WTC11 (cell line): ENCODE data around the gene JAGN1.

Experiments used
- FOXJ3 ChIP-seq: sonication (generic); formaldehyde crosslinking; IDR thresholded peaks from 2 replicates; pipeline ENCODE4 v1.9.0; 2021; ENCODE audit warnings: missing genetic modification reagents, mild to moderate bottlenecking, borderline replicate concordance
- SMAD3 ChIP-seq: sonication (generic); formaldehyde crosslinking; IDR thresholded peaks from 2 replicates; pipeline ENCODE4 v1.8.0; 2022; ENCODE audit warnings: missing genetic modification reagents, mild to moderate bottlenecking, borderline replicate concordance
- ZNF423 ChIP-seq: fragments of 250-450 bp; sonication (Bioruptor Pico); IDR thresholded peaks from 2 replicates; pipeline ENCODE4 v2.1.2; 2022; ENCODE audit warnings: mild to moderate bottlenecking, moderate library complexity
- TF ChIP-seq, protein P1 (sequence below): sonication (generic); formaldehyde crosslinking; IDR thresholded peaks from 2 replicates; pipeline ENCODE4 v1.8.0; 2023; ENCODE audit warnings: missing genetic modification reagents, mild to moderate bottlenecking, borderline replicate concordance
- TF ChIP-seq, protein P2 (sequence below): fragments of 200-600 bp; IDR thresholded peaks from 2 replicates; pipeline ENCODE4 v1.8.0; 2022; ENCODE audit warnings: antibody characterized with exemption
- TF ChIP-seq, protein P3 (sequence below): sonication (generic); formaldehyde crosslinking; IDR thresholded peaks from 2 replicates; pipeline ENCODE4 v1.8.1; 2022; ENCODE audit warnings: mild to moderate bottlenecking, missing genetic modification reagents, moderate library complexity, borderline replicate concordance

DNA sequence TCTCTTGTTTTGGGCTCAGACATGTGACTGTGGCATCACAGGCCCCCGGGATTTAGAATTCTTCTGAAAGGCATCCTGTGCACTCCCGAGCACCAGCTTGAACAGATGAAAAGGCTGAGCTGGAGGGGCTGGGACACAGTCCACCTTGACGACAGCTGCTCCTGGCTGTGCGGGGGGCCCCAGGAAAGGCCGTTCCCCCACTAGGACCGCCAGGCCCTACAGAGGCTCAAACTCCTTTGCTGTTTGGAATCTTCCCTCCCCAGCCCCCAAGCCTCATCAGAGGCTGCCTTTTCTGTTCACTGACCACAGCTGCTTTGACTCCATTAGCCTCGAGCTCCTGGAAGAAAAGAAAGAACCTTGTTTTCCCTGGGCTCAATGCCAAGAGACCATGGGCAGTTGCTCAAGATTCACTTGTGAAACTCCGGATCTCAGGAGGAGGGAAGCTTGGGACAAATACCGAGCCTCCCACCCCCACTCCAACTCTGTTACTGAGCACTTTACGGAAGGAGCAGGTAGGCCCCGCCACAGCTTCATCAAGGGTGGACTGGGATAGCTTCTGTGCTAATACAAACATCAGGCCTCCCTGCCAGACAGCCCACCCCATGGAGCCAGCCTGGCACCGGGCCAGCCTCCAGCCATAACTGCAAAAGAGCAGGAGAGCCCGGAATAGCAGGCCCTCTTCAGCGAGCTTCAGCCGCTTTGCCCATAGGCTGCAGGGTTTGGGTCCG, 26.0 kb upstream of the JAGN1 start:
- TF ChIP-seq, protein P1, sequence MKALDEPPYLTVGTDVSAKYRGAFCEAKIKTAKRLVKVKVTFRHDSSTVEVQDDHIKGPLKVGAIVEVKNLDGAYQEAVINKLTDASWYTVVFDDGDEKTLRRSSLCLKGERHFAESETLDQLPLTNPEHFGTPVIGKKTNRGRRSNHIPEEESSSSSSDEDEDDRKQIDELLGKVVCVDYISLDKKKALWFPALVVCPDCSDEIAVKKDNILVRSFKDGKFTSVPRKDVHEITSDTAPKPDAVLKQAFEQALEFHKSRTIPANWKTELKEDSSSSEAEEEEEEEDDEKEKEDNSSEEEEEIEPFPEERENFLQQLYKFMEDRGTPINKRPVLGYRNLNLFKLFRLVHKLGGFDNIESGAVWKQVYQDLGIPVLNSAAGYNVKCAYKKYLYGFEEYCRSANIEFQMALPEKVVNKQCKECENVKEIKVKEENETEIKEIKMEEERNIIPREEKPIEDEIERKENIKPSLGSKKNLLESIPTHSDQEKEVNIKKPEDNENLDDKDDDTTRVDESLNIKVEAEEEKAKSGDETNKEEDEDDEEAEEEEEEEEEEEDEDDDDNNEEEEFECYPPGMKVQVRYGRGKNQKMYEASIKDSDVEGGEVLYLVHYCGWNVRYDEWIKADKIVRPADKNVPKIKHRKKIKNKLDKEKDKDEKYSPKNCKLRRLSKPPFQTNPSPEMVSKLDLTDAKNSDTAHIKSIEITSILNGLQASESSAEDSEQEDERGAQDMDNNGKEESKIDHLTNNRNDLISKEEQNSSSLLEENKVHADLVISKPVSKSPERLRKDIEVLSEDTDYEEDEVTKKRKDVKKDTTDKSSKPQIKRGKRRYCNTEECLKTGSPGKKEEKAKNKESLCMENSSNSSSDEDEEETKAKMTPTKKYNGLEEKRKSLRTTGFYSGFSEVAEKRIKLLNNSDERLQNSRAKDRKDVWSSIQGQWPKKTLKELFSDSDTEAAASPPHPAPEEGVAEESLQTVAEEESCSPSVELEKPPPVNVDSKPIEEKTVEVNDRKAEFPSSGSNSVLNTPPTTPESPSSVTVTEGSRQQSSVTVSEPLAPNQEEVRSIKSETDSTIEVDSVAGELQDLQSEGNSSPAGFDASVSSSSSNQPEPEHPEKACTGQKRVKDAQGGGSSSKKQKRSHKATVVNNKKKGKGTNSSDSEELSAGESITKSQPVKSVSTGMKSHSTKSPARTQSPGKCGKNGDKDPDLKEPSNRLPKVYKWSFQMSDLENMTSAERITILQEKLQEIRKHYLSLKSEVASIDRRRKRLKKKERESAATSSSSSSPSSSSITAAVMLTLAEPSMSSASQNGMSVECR = no peak
- TF ChIP-seq, protein P2, sequence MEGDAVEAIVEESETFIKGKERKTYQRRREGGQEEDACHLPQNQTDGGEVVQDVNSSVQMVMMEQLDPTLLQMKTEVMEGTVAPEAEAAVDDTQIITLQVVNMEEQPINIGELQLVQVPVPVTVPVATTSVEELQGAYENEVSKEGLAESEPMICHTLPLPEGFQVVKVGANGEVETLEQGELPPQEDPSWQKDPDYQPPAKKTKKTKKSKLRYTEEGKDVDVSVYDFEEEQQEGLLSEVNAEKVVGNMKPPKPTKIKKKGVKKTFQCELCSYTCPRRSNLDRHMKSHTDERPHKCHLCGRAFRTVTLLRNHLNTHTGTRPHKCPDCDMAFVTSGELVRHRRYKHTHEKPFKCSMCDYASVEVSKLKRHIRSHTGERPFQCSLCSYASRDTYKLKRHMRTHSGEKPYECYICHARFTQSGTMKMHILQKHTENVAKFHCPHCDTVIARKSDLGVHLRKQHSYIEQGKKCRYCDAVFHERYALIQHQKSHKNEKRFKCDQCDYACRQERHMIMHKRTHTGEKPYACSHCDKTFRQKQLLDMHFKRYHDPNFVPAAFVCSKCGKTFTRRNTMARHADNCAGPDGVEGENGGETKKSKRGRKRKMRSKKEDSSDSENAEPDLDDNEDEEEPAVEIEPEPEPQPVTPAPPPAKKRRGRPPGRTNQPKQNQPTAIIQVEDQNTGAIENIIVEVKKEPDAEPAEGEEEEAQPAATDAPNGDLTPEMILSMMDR = no peak
- no peak for TF ChIP-seq SMAD3 (CRISPR knock-in tag)
- no peak for TF ChIP-seq ZNF423
- no peak for TF ChIP-seq FOXJ3 (CRISPR knock-in tag)
- TF ChIP-seq, protein P3, sequence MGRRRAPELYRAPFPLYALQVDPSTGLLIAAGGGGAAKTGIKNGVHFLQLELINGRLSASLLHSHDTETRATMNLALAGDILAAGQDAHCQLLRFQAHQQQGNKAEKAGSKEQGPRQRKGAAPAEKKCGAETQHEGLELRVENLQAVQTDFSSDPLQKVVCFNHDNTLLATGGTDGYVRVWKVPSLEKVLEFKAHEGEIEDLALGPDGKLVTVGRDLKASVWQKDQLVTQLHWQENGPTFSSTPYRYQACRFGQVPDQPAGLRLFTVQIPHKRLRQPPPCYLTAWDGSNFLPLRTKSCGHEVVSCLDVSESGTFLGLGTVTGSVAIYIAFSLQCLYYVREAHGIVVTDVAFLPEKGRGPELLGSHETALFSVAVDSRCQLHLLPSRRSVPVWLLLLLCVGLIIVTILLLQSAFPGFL (CRISPR knock-in tag) = no peak
